HG03025 (cell line): Measurements from ENCODE around the gene FMNL1.

Experiments used
- ATAC-seq: cut with Tn5 transposase; IDR thresholded peaks from one replicate; pipeline ENCODE4 v1.9.1; 2021; ENCODE audit warnings: mild to moderate bottlenecking, moderate library complexity; ENCODE audit not compliant: unreplicated experiment, low FRiP score

Gene FMNL1

DNA sequence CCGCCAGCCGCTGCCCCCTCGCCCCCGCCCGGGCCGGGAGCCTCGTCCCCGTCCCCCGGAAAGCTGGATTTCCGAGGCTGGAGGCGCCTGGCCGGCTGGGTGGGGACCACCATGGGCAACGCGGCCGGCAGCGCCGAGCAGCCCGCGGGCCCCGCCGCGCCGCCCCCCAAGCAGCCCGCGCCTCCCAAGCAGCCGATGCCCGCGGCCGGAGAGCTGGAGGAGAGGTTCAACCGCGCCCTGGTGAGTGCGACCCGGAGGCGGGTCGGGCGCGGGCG is 266 bp downstream of the FMNL1 start:
- ATAC-seq: no peak

GRCh38 chr17:45222289-45222995 is 757 bp downstream of the FMNL1 start:
- no peak for ATAC-seq

GRCh38 chr17:45222996-45223538 is 1.4 kb downstream of the FMNL1 start:
- no peak for ATAC-seq

- no peak for ATAC-seq
Observed at GRCh38 chr17:45223539-45224528, 2.1 kb downstream of the FMNL1 start.

DNA sequence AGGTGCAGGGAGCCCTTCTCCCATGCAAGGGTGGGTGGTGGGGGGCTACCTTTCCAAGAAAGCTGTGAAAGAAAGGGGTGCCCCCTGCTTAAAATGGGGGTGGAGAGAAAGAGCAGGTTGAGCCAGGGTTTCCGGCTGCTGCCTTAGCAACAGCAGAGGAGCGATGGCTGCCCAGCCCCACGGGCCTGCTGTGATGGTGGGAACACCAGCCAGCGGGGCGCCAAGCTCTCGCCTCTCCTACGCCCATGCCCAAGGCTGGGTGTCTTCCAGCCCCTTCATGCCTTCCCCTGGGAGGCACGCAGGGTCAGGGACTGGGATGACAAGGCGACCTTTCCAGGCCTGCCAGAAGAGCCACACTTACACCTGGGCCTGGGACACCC is 3.0 kb downstream of the FMNL1 start:
- no peak for ATAC-seq

GRCh38 chr17:45225051-45225700 is 3.5 kb downstream of the FMNL1 start:
- ATAC-seq: no peak

GRCh38 chr17:45225964-45226530 is 4.4 kb downstream of the FMNL1 start:
- no peak for ATAC-seq

GRCh38 chr17:45226576-45226975 is 4.9 kb downstream of the FMNL1 start:
- no peak for ATAC-seq

- ATAC-seq: no peak
Observed at GRCh38 chr17:45227101-45227925, 5.6 kb downstream of the FMNL1 start.

DNA sequence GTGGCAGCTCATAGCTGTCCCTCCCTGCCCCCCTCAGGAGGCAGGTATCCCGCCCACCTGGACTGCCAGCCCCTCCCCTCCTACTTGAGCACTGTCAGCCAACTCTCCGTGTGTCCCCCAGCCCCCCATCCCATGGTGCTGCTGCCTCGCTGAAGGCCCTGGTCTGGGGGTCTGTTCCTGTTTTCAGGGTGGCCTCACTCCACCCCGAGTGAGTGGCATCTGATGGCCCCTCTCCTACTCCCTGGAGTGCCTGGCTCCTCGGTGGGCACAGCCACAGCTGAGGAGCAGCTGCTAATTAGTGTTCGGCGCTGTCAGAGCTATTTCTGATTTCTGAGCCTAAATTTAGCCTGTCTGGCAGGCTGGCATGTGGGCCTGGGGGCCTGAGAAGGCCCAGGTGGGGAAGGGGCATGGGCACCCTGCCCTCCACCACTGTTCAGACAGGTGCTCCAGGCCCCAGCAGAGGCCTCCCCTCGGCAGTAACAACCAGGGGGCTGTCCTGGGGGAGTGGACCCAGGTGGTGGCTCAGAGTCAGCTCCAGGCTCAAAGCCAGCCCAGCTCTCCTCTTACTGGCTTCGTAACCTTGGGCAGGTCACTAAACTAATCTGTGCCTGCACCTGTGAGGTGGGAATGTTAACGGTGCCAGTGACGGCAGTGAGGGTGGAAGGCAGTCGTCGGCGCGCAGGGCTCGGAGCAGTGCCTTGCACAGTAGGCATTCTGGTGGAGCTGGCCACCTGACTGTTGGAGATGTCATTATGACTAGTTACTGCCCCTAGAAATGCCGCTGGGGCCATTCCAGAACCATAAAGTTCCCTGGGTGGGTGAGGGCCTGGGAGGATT is 6.5 kb downstream of the FMNL1 start:
- no peak for ATAC-seq

GRCh38 chr17:45228763-45229539 is 7.3 kb downstream of the FMNL1 start:
- no peak for ATAC-seq

DNA sequence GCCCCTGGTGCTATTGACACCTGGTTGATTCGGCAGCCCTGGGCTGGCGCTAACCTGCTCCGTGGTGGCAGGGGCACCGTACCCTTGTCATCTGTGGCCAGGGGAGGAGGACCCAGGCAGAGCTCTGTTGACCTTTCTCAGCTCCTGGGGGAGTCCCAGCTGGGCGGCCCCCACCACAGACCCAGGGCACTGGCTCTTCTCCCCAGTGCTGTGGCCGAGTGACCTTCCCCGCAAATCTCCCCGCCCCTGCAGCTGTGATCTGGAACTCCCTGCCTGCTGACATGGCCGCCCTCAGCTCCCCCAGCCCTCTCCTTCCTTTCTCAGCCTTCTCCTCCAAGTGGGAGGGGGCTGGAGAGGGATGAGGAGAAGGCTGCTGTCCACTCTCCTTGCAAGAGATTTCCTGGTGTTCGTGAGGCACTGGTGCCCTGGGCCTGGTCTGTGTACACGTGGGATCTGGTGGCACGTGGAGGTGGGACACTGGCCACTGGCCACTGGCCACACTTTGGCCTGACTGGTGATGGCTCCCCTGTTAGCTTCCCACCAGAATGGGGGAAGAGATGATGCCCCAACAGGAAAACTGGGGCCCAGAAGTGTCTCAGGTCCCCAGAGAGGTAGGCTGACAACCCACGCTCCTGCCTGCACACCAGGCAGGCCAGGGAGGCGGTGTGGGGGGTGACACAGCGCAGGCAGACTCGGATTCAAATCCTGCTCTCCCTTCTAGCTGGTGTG is 8.2 kb downstream of the FMNL1 start:
- ATAC-seq: no peak

DNA sequence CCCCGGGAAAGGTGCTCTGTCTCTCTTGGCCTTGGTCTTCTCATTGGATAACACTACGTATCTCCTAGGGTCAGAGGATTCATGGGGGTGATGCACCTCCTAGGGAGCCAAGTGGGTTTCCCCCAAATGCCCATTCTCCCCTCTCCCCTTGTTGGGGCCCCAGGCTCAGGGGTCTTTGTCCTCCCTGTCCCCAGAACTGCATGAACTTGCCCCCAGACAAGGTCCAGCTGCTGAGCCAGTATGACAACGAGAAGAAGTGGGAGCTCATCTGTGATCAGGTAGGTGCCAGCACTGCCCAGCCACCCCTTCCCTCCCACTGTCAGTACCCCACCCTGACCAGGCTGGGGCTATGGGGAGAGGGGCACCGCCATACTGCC is 8.7 kb downstream of the FMNL1 start:
- ATAC-seq: no peak

- ATAC-seq: no peak
Observed at GRCh38 chr17:45230787-45231480, 9.2 kb downstream of the FMNL1 start.

DNA sequence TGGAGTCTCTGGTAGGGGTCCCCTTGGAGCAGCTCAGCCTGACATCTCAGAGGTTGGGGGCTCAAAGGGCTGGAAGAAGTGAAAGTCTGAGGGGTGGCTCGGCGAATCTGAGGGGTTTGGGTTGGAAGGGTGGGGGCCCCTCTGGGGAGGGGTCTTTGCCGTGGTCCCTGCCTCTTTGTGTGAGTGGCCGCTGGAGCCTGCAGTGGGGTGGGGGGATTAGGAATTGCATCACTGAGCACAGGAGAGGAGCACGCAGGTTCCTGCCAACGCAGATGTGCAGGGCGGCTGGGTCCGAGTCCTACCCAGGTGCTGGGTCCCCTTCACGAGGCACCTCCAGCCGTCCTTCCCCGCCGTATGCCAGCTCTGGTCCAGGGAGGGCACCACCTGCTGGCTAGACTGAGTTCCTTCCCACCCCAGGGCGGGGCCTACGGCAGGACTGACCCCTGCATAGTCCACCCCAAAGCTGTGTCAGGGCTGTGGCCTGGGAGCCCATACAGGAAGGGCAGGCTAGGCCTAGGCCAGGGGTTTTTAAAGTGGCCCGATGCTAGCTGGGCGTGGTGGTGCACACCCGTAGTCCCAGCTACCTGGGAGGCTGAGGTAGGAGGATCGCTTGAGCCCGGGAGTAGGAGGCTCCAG is 9.9 kb downstream of the FMNL1 start:
- no peak for ATAC-seq

GRCh38 chr17:45232514-45233422 is 11.1 kb downstream of the FMNL1 start:
- ATAC-seq: no peak
